Suprapubic skin (tissue), 4 donors: ENCODE results near the gene ACSL3. TPM values are rescaled to one million over a fixed set of nuclear protein-coding genes. Genes with fewer than 3 reads are reported as not detected.

ENCODE experiments used
- DNase-seq, 2 donors: peaks; one replicate each; pipeline ENCODE4 v3.0.0-alpha.2; 2019; ENCODE audit warnings: low spot score in 2 of 2
- H3K27ac ChIP-seq: fragments of 200-600 bp; sonication (generic); one replicate; pipeline ENCODE4 v1.5.1; 2019
- H3K27me3 ChIP-seq: fragments of 200-600 bp; sonication (generic); one replicate; pipeline ENCODE4 v1.5.1; 2019
- H3K36me3 ChIP-seq: fragments of 200-600 bp; sonication (generic); one replicate; pipeline ENCODE4 v1.5.1; 2019
- H3K4me1 ChIP-seq: fragments of 200-600 bp; sonication (generic); one replicate; pipeline ENCODE4 v1.5.1; 2019
- H3K4me3 ChIP-seq: fragments of 200-600 bp; sonication (generic); one replicate; pipeline ENCODE4 v1.5.1; 2019; ENCODE audit warnings: mild to moderate bottlenecking
- H3K9me3 ChIP-seq: fragments of 200-600 bp; sonication (generic); one replicate; pipeline ENCODE4 v1.5.1; 2019
- EP300 ChIP-seq: sonication (generic); formaldehyde crosslinking; IDR thresholded peaks from one replicate; pipeline ENCODE4 v1.6.1; 2017; ENCODE audit warnings: antibody characterized with exemption
- POLR2A ChIP-seq, 2 donors: fragments of 450-650 bp; IDR thresholded peaks; one replicate each; pipeline ENCODE4 v1.6.1; 2017; ENCODE audit warnings: antibody characterized with exemption in 2 of 2, mild to moderate bottlenecking in 2 of 2, moderate library complexity in 2 of 2
- POLR2AphosphoS5 ChIP-seq, 3 donors: sonication (generic); formaldehyde crosslinking; IDR thresholded peaks; one replicate each; pipeline ENCODE4 v1.6.1; 2017; ENCODE audit warnings: antibody characterized with exemption in 3 of 3
- WGBS: methylation state at CpG from one replicate; pipeline ENCODE4 v1.1.5; 2018; 5-methylcytosine and 5-hydroxymethylcytosine counted together
- total RNA-seq, 4 donors: library from RNA; depleted of rRNA; stranded (reverse); fragments of >200 nt; gene quantifications; one replicate each; pipeline ENCODE4 v1.1.0, GENCODE V29; 2016
- TF ChIP-seq, protein P1 (sequence below), 2 donors: fragments of 200-600 bp in 1 of 2; fragments of 450-650 bp in 1 of 2; sonication (generic) in 1 of 2; IDR thresholded peaks; one replicate each; pipeline ENCODE4 v1.5.1; 2016 to 2019; ENCODE audit warnings: antibody characterized with exemption in 2 of 2, mild to moderate bottlenecking in 1 of 2, moderate library complexity in 1 of 2

ACSL3 gene
- total RNA-seq, 4 donors from 2014 or later, result 46.6 to 154 (median 60.2) TPM

DNA sequence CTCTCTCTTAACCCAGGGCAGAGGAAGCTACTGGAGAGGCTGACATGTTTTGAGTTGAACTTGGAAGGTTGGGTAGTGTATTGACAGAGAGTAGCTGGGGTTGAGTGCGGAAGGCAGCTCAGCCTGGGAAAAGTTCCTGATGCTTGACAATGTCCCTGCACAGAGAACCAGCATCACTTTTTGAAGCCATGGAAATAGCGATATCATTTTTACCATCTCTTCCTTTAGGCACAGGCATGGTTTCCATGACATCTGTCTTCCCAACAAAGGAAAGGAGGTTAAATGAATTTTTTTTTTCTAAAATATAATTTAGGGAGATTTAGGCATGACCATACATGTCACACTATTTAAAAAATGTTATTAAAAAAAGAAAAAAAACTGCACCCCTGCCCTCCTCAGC lies 112.9 kb downstream of the ACSL3 start:
- Histone ChIP-seq H3K4me1 (no peaks in the 10 kb centered on the region), H3K27me3 (peaks cover 3% of the 10 kb centered on the region), H3K4me3 (no peak overlapping the region), H3K27ac (no peak overlapping the region), H3K9me3 (no peaks in the 10 kb centered on the region), H3K36me3 (no peaks in the 10 kb centered on the region)
- 67% methylated on average over 2 of the region's 2 CpGs for WGBS
- no peak for DNase-seq
- TF ChIP-seq EP300, result no peak
- TF ChIP-seq, protein P1, sequence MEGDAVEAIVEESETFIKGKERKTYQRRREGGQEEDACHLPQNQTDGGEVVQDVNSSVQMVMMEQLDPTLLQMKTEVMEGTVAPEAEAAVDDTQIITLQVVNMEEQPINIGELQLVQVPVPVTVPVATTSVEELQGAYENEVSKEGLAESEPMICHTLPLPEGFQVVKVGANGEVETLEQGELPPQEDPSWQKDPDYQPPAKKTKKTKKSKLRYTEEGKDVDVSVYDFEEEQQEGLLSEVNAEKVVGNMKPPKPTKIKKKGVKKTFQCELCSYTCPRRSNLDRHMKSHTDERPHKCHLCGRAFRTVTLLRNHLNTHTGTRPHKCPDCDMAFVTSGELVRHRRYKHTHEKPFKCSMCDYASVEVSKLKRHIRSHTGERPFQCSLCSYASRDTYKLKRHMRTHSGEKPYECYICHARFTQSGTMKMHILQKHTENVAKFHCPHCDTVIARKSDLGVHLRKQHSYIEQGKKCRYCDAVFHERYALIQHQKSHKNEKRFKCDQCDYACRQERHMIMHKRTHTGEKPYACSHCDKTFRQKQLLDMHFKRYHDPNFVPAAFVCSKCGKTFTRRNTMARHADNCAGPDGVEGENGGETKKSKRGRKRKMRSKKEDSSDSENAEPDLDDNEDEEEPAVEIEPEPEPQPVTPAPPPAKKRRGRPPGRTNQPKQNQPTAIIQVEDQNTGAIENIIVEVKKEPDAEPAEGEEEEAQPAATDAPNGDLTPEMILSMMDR (IDR thresholded peaks at IDR 0.05), result no peak
- no peak for TF ChIP-seq POLR2AphosphoS5 (IDR thresholded peaks at IDR 0.05)
- no peak for TF ChIP-seq POLR2A (IDR thresholded peaks at IDR 0.05)

DNA sequence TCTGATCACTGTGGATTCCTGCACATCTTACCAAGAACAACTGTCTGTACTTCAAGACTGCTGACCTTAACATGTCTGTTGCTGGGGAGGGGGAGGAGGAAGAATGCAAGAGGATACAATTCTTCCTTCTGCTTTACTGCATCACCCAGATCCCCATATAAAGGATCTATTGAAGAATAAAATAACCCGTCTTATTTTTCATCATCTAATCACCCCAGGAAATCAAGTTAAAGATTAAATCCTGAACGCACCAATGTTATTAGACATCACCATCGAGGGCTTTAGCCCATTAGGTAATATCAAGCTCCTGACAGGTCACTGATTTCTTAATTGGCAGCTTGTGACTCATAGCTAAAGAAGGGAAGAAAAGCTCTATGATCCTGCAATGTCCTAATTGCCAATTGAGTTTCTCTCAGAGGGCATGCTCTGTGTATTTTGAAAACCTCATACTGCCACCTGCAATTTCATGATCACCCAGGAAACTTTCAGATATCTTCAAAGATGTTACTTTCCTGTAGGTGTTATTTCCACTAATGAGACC lies 115.8 kb downstream of the ACSL3 start:
- Histone ChIP-seq H3K27ac (no peak overlapping the region), H3K27me3 (peaks cover 3% of the 10 kb centered on the region), H3K4me1 (no peaks in the 10 kb centered on the region), H3K9me3 (no peaks in the 10 kb centered on the region), H3K4me3 (no peak overlapping the region), H3K36me3 (no peaks in the 10 kb centered on the region)
- WGBS, result 76% methylated on average over 3 of the region's 3 CpGs
- TF ChIP-seq POLR2A (IDR thresholded peaks at IDR 0.05), result no peak
- no peak for TF ChIP-seq EP300
- TF ChIP-seq, protein P1 (IDR thresholded peaks at IDR 0.05), result no peak
- TF ChIP-seq POLR2AphosphoS5 (IDR thresholded peaks at IDR 0.05), result no peak
- DNase-seq, result no peak

DNA sequence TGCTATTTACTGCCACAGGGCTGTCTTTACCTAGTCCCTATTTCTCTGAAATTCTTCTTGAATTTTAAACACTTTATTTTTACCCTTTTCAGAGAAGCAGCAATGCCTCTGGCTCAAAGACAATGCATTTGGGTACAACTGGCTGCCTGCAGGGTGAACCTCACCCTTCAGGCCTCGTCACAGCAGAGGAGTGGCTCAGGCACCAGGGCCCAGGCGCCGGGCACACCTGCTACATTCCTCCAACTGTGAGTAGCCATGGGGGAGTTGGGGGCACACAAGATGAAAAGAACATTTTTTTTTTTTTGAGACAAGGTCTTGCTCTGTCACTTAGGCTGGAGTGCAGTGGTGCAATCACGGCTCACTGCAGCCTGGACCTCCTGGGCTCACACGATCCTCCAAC lies 116.3 kb downstream of the ACSL3 start:
- TF ChIP-seq POLR2AphosphoS5 (IDR thresholded peaks at IDR 0.05) (no peak), EP300 (no peak), POLR2A (IDR thresholded peaks at IDR 0.05) (no peak)
- TF ChIP-seq, protein P1 (IDR thresholded peaks at IDR 0.05), result no peak
- Histone ChIP-seq H3K36me3 (no peaks in the 10 kb centered on the region), H3K4me1 (no peaks in the 10 kb centered on the region), H3K4me3 (no peak overlapping the region), H3K9me3 (no peaks in the 10 kb centered on the region), H3K27me3 (peaks cover 3% of the 10 kb centered on the region), H3K27ac (no peak overlapping the region)
- WGBS, result 86% methylated on average over 5 of the region's 5 CpGs
- no peak for DNase-seq

DNA sequence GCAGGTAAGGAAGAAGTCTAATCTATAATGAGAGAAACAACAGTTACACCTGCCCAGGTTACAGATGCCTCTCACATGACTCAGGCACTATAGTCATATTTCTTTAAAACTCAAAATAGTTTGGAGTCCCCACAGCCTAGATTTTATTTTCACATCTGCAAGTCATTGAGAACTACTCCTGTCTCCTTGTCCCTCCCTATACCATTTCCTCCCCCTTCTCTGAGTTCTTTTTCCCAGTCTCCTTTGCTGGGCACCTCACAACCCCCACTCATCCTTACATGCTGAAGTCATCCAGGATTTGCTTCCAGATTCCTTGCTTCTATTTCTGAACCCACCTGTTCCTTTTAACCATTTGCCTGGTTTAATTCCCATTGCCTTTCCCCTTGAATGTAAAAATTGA lies 118.0 kb downstream of the ACSL3 start:
- Histone ChIP-seq H3K4me1 (no peaks in the 10 kb centered on the region), H3K27me3 (no peaks in the 10 kb centered on the region), H3K9me3 (no peaks in the 10 kb centered on the region), H3K36me3 (no peaks in the 10 kb centered on the region), H3K4me3 (no peak overlapping the region), H3K27ac (no peak overlapping the region)
- no peak for DNase-seq
- no peak for TF ChIP-seq POLR2AphosphoS5 (IDR thresholded peaks at IDR 0.05)

DNA sequence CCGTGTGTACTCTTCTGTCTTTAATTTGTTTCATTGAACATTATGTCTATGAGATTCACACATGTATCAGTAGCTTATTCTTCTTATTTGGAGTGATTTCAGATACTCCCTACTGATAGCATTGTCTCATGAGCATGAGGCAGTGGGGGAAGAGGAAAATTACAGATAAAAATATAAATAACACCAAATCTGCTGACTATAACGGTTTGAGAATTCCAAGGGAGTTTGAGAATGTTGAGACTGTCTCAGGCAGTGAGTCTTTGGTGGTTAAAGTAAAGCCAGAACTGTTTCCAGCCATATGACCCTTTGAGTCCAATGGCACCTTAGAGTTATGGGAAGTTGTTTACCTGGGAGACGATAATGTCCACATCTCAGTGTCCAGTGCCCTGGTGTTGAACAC lies 118.6 kb downstream of the ACSL3 start:
- TF ChIP-seq, protein P1 (IDR thresholded peaks at IDR 0.05), result no peak
- TF ChIP-seq POLR2AphosphoS5 (IDR thresholded peaks at IDR 0.05) (no peak), POLR2A (IDR thresholded peaks at IDR 0.05) (no peak), EP300 (no peak)
- no peaks in the 10 kb centered on the region for H3K9me3 ChIP-seq
- DNase-seq, result no peak
- no peak overlapping the region for H3K27ac ChIP-seq
- 75% methylated on average over 3 of the region's 3 CpGs for WGBS
- H3K27me3 ChIP-seq, result no peaks in the 10 kb centered on the region
- H3K36me3 ChIP-seq, result no peaks in the 10 kb centered on the region
- H3K4me3 ChIP-seq, result no peak overlapping the region
- no peaks in the 10 kb centered on the region for H3K4me1 ChIP-seq
